CD8-positive, alpha-beta memory T cell (primary cell): Measurements from ENCODE around the gene NLRP12. TPM values are rescaled to one million over a fixed set of nuclear protein-coding genes. Genes with fewer than 3 reads are reported as not detected.
"Not testable (repeated sequence)": the region's sequence is repeated elsewhere in the genome, so short reads cannot be mapped to it uniquely, and the experiment has no call there.

Experiments
- CTCF ChIA-PET: fragments of 350-600 bp; sonication (Branson Sonifier 250); formaldehyde crosslinking; loops from one replicate; lab custom pipeline; 2021; ENCODE audit warnings: antibody characterized with exemption; lab: Charles Lee
- POLR2A ChIA-PET: fragments of 350-600 bp; sonication (Branson Sonifier 250); formaldehyde crosslinking; loops from one replicate; lab custom pipeline; 2021; ENCODE audit warnings: antibody characterized with exemption; lab: Charles Lee
- DNase-seq, 5 donors: peaks; one replicate each; pipeline versions ENCODE4 v3.0.0 to v3.0.0-alpha.2; 2020 to 2022; ENCODE audit warnings: mixed read lengths in 1 of 5
- H3K27ac ChIP-seq: one replicate; pipeline ENCODE4 v1.7.0; 2013; ENCODE audit warnings: low read depth, mild to moderate bottlenecking, low read length, moderate library complexity
- H3K27me3 ChIP-seq: 2 replicates; pipeline ENCODE4 v1.7.0; 2013; ENCODE audit warnings: low read length, mild to moderate bottlenecking; ENCODE audit not compliant: insufficient read depth, poor library complexity, severe bottlenecking
- H3K36me3 ChIP-seq: 2 replicates; pipeline ENCODE4 v1.7.0; 2013; ENCODE audit warnings: mild to moderate bottlenecking, low read length, moderate library complexity; ENCODE audit not compliant: insufficient read depth
- H3K4me1 ChIP-seq: 2 replicates; pipeline ENCODE4 v1.7.0; 2013; ENCODE audit warnings: mild to moderate bottlenecking, low read length, moderate library complexity; ENCODE audit not compliant: insufficient read depth
- H3K4me3 ChIP-seq: 2 replicates; pipeline ENCODE4 v1.7.0; 2013; ENCODE audit warnings: mild to moderate bottlenecking, low read length
- H3K9me3 ChIP-seq: 2 replicates; pipeline ENCODE4 v1.7.0; 2013; ENCODE audit warnings: mild to moderate bottlenecking, low read length
- H3K27ac Mint-ChIP-seq, 8 donors: one replicate each; pipeline ENCODE4 v1.8.0; 2020 to 2021; ENCODE audit warnings: mixed read lengths in 8 of 8, mild to moderate bottlenecking in 6 of 8, inconsistent platforms in 3 of 8, moderate library complexity in 3 of 8
- H3K27me3 Mint-ChIP-seq, 2 donors: one replicate each; pipeline ENCODE4 v1.8.0; 2020 to 2021; ENCODE audit warnings: mixed read lengths in 2 of 2, mild to moderate bottlenecking in 1 of 2, moderate library complexity in 1 of 2
- H3K36me3 Mint-ChIP-seq, 3 donors: one replicate each; pipeline ENCODE4 v1.8.0; 2020 to 2021; ENCODE audit warnings: mixed read lengths in 3 of 3, inconsistent platforms in 1 of 3, mild to moderate bottlenecking in 1 of 3
- H3K4me1 Mint-ChIP-seq, 3 donors: one replicate each; pipeline ENCODE4 v1.8.0; 2020 to 2021; ENCODE audit warnings: mixed read lengths in 3 of 3, inconsistent platforms in 1 of 3, mild to moderate bottlenecking in 1 of 3
- H3K4me3 Mint-ChIP-seq, 7 donors: one replicate each; pipeline ENCODE4 v1.8.0; 2020 to 2021; ENCODE audit warnings: mixed read lengths in 7 of 7, mild to moderate bottlenecking in 6 of 7, moderate library complexity in 4 of 7, inconsistent platforms in 2 of 7
- H3K9me3 Mint-ChIP-seq, 5 donors: one replicate each; pipeline ENCODE4 v1.8.0; 2020 to 2022; ENCODE audit warnings: mixed read lengths in 5 of 5, mild to moderate bottlenecking in 3 of 5, moderate library complexity in 2 of 5, inconsistent platforms in 1 of 5
- polyA plus RNA-seq: library from polyadenylated mRNA; unstranded; fragments of 300-500 nt; fragmentation: Illumina TruSeq; gene quantifications from one replicate; pipeline ENCODE4 v1.2.3, GENCODE V29; 2021
- total RNA-seq, 2 experiments: library from RNA; stranded (reverse); gene quantifications; one replicate each; pipeline ENCODE4 v1.2.3, GENCODE V29; 2021

NLRP12 gene
- total and polyA plus RNA-seq, 3 experiments from 2014 or later = not detected

GRCh38 chr19:53853707-53854106 lies 29.6 kb upstream of the NLRP12 start:
- POLR2A ChIA-PET = interaction anchor here (0.7 to 1.0 kb wide), 2 partner anchors 14 to 1037 kb away, joined by 3 to 7 read pairs; partner anchors contain the start of gene MYADM
- H3K4me1 Mint-ChIP-seq = peaks cover 7 to 12% (median 9%) of the 10 kb centered on the region in 3 donors

GRCh38 chr19:53849237-53849676 lies 25.1 kb upstream of the NLRP12 start:
- Histone ChIP-seq H3K27ac (no peak overlapping the region), H3K4me1 (no peaks in the 10 kb centered on the region), H3K9me3 (no peaks in the 10 kb centered on the region), H3K36me3 (no peaks in the 10 kb centered on the region), H3K27me3 (peaks cover 9% of the 10 kb centered on the region), H3K4me3 (no peak overlapping the region)
- peaks cover 13 to 39% of the 10 kb centered on the region in 2 donors for H3K27me3 Mint-ChIP-seq
- no peak overlapping the region for H3K4me3 Mint-ChIP-seq
- H3K27ac Mint-ChIP-seq = no peak overlapping the region
- POLR2A ChIA-PET = no interaction called here
- H3K4me1 Mint-ChIP-seq = peaks cover 6 to 9% (median 9%) of the 10 kb centered on the region in 3 donors
- DNase-seq = no peak
- CTCF ChIA-PET = no interaction called here
- peaks cover 0 to 5% (median 0%) of the 10 kb centered on the region in 5 donors for H3K9me3 Mint-ChIP-seq
- H3K36me3 Mint-ChIP-seq = peaks cover 0 to 4% (median 1%) of the 10 kb centered on the region in 3 donors

More at GRCh38 chr19:53853707-53854106, 29.6 kb upstream of the NLRP12 start:
- no peaks in the 10 kb centered on the region for H3K4me1 ChIP-seq
- no peak for DNase-seq
- no peak overlapping the region for H3K27ac ChIP-seq
- Mint-ChIP-seq H3K27ac (no peak overlapping the region), H3K27me3 (peaks cover 5 to 27% of the 10 kb centered on the region in 2 donors), H3K4me3 (no peak overlapping the region), H3K9me3 (no peaks in the 10 kb centered on the region), H3K36me3 (peaks cover 0 to 3% (median 0%) of the 10 kb centered on the region in 3 donors)
- CTCF ChIA-PET = interaction anchor here (0.5 to 4.6 kb wide), 7 partner anchors 13 to 180 kb away, joined by 3 to 28 read pairs (median 5); partner anchors contain the start of genes MYADM and PRKCG
- peaks cover 3% of the 10 kb centered on the region for H3K27me3 ChIP-seq
- no peaks in the 10 kb centered on the region for H3K36me3 ChIP-seq
- no peak overlapping the region for H3K4me3 ChIP-seq
- no peaks in the 10 kb centered on the region for H3K9me3 ChIP-seq

GRCh38 chr19:53847555-53847954 lies 23.4 kb upstream of the NLRP12 start:
- ChIA-PET CTCF (interaction anchor here (1.5 to 3.6 kb wide), 2 partner anchors 9 to 176 kb away, joined by 3 to 10 read pairs; no protein-coding TSS in a partner anchor), POLR2A (no interaction called here)
- peaks cover 4 to 5% (median 5%) of the 10 kb centered on the region in 3 donors for H3K4me1 Mint-ChIP-seq
- peaks cover 11 to 35% of the 10 kb centered on the region in 2 donors for H3K27me3 Mint-ChIP-seq
- H3K4me1 ChIP-seq = no peaks in the 10 kb centered on the region
- no peak for DNase-seq
- H3K36me3 ChIP-seq = no peaks in the 10 kb centered on the region
- H3K27ac Mint-ChIP-seq = no peak overlapping the region
- peaks cover 0 to 4% (median 1%) of the 10 kb centered on the region in 3 donors for H3K36me3 Mint-ChIP-seq
- H3K4me3 ChIP-seq = no peak overlapping the region
- no peak overlapping the region for H3K4me3 Mint-ChIP-seq
- H3K27me3 ChIP-seq = peaks cover 9% of the 10 kb centered on the region
- H3K27ac ChIP-seq = no peak overlapping the region
- peaks cover 0 to 5% (median 0%) of the 10 kb centered on the region in 5 donors for H3K9me3 Mint-ChIP-seq
- H3K9me3 ChIP-seq = no peaks in the 10 kb centered on the region

GRCh38 chr19:53844849-53845246 lies 20.7 kb upstream of the NLRP12 start:
- no peaks in the 10 kb centered on the region for H3K9me3 ChIP-seq
- ChIA-PET CTCF (no interaction called here), POLR2A (no interaction called here)
- H3K4me1 Mint-ChIP-seq = peaks cover 5 to 6% (median 5%) of the 10 kb centered on the region in 3 donors
- no peak overlapping the region for H3K27ac ChIP-seq
- H3K9me3 Mint-ChIP-seq = peaks cover 0 to 5% (median 0%) of the 10 kb centered on the region in 5 donors
- H3K4me1 ChIP-seq = no peaks in the 10 kb centered on the region
- H3K27ac Mint-ChIP-seq = no peak overlapping the region
- H3K27me3 Mint-ChIP-seq = peaks cover 10 to 25% of the 10 kb centered on the region in 2 donors
- peaks cover 6% of the 10 kb centered on the region for H3K27me3 ChIP-seq
- H3K4me3 Mint-ChIP-seq = no peak overlapping the region
- peaks cover 0 to 4% (median 0%) of the 10 kb centered on the region in 3 donors for H3K36me3 Mint-ChIP-seq
- DNase-seq = no peak
- no peaks in the 10 kb centered on the region for H3K36me3 ChIP-seq
- no peak overlapping the region for H3K4me3 ChIP-seq

- H3K27ac ChIP-seq, H3K27ac Mint-ChIP-seq, H3K9me3 Mint-ChIP-seq, H3K9me3 ChIP-seq, DNase-seq, H3K4me1 ChIP-seq, H3K4me3 Mint-ChIP-seq, H3K27me3 Mint-ChIP-seq, H3K27me3 ChIP-seq, H3K36me3 Mint-ChIP-seq, POLR2A ChIA-PET, H3K4me1 Mint-ChIP-seq, H3K4me3 ChIP-seq, H3K36me3 ChIP-seq: not testable (repeated sequence)
- CTCF ChIA-PET = interaction anchor here (0.9 to 1.5 kb wide), 8 partner anchors 27 to 416 kb away, joined by 3 to 9 read pairs (median 4); partner anchors contain the start of genes MYADM and PRKCG
These were observed 16.8 kb upstream of the NLRP12 start for GRCh38 chr19:53840914-53841313.

- H3K27me3 Mint-ChIP-seq, H3K27me3 ChIP-seq, POLR2A ChIA-PET, DNase-seq, H3K9me3 ChIP-seq, H3K27ac Mint-ChIP-seq, H3K4me1 Mint-ChIP-seq, H3K9me3 Mint-ChIP-seq, H3K27ac ChIP-seq, H3K4me3 ChIP-seq, H3K4me3 Mint-ChIP-seq, H3K36me3 Mint-ChIP-seq, H3K36me3 ChIP-seq, H3K4me1 ChIP-seq: not testable (repeated sequence)
- CTCF ChIA-PET = interaction anchor here (0.7 to 1.1 kb wide), 2 partner anchors 108 to 255 kb away, joined by 3 to 4 read pairs; no protein-coding TSS in a partner anchor
These were observed 16.1 kb upstream of the NLRP12 start for GRCh38 chr19:53840241-53840640.

- H3K9me3 Mint-ChIP-seq, H3K9me3 ChIP-seq, H3K27ac Mint-ChIP-seq, H3K4me1 Mint-ChIP-seq, H3K4me3 ChIP-seq, H3K27ac ChIP-seq, POLR2A ChIA-PET, H3K36me3 ChIP-seq, H3K4me1 ChIP-seq, DNase-seq, CTCF ChIA-PET, H3K27me3 ChIP-seq, H3K4me3 Mint-ChIP-seq, H3K36me3 Mint-ChIP-seq: not testable (repeated sequence)
- H3K27me3 Mint-ChIP-seq = peaks cover 11 to 16% of the 10 kb centered on the region in 2 donors
These were observed 14.3 kb upstream of the NLRP12 start for GRCh38 chr19:53838446-53838845.

GRCh38 chr19:53832861-53833260 lies 8.7 kb upstream of the NLRP12 start:
- H3K4me3 ChIP-seq, H3K4me3 Mint-ChIP-seq, CTCF ChIA-PET, H3K4me1 ChIP-seq, H3K9me3 Mint-ChIP-seq, H3K36me3 Mint-ChIP-seq, H3K36me3 ChIP-seq, H3K27me3 ChIP-seq, H3K4me1 Mint-ChIP-seq, H3K27ac Mint-ChIP-seq, DNase-seq, POLR2A ChIA-PET, H3K27ac ChIP-seq, H3K9me3 ChIP-seq: not testable (repeated sequence)
- H3K27me3 Mint-ChIP-seq = peaks cover 16 to 44% of the 10 kb centered on the region in 2 donors
